ENCODE data around the gene VPS35. TPM values are rescaled to one million over a fixed set of nuclear protein-coding genes. Genes with fewer than 3 reads are reported as not detected.

The VPS35 gene
- total and polyA plus RNA-seq, 2 of the 13 experiments (the other 11 are each of a cell fraction or from before 2014, with no cell fraction given), result 30.7 to 136 TPM

DNA sequence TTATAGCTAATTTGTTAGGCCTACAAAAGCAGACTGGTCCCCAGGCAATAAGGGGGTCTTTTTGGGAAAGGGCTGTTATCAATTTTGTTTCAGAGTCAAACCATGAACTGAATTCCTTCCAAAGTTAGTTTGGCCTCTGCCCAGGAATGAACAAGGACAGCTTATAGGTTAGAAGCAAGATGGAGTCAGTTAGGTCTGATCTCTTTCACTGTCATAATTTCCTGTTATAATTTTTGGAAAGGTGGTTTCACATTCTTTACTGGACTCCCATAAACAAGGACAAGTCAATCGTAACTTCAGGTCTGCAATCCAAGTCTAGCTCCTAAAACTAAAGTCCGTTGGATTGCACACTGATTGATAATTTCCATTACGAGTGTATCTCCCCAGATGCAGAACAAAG lies 37.7 kb downstream of the VPS35 start:
- 68% methylated on average over 3 of the region's 3 CpGs for WGBS (ENCODE audit: low lambda C conversion rate)
- no peak for DNase-seq (ENCODE audit: low spot score)
- H3K9me3 ChIP-seq (ENCODE audit: low read length), result no peaks in the 10 kb centered on the region
- TF ChIP-seq ESRRA (CRISPR knock-in tag; IDR thresholded peaks at IDR 0.05; ENCODE audit: low read depth) (no peak), ZNF136 (CRISPR knock-in tag; IDR thresholded peaks at IDR 0.05; ENCODE audit: low read depth) (no peak), ELF4 (CRISPR knock-in tag; IDR thresholded peaks at IDR 0.05; ENCODE audit: borderline replicate concordance) (no peak), FOXC1 (CRISPR knock-in tag; IDR thresholded peaks at IDR 0.05; ENCODE audit: borderline replicate concordance) (no peak), ZHX2 (IDR thresholded peaks at IDR 0.05; ENCODE audit: low read depth) (no peak), ZHX2 (CRISPR knock-in tag; IDR thresholded peaks at IDR 0.05; ENCODE audit: borderline replicate concordance) (no peak), ONECUT2 (CRISPR knock-in tag; IDR thresholded peaks at IDR 0.05) (no peak), STAG1 (CRISPR knock-in tag; IDR thresholded peaks at IDR 0.05) (no peak), SNAPC5 (CRISPR knock-in tag; IDR thresholded peaks at IDR 0.05; ENCODE audit: borderline replicate concordance) (no peak), ZMYM3 (CRISPR knock-in tag; IDR thresholded peaks at IDR 0.05) (no peak), FOXK2 (IDR thresholded peaks at IDR 0.05) (no peak), MAFG (CRISPR knock-in tag; IDR thresholded peaks at IDR 0.05) (no peak)
- CTCF ChIA-PET (ENCODE audit: low intra/inter-chr PET ratio, low total read pairs), result no interaction called here
- 0 out of 5 replicates have a peak, but pooled peaks cover 0 to 1% of the 10 kb centered on the region in 2 experiments for H3K27me3 ChIP-seq (ENCODE audit: control insufficient read depth in 1 of 2, insufficient read depth in 2 of 2, low read length in 2 of 2)
- in situ Hi-C loops (cut with HindIII; ENCODE audit: extremely low pct_ligation_motif_present, low pct_unique_long_range_greater_than_20kb), result no loop called here
- H4K20me1 ChIP-seq (ENCODE audit: insufficient read depth, low read length), result no peaks in the 10 kb centered on the region
- no peaks in the 10 kb centered on the region for H3K79me2 ChIP-seq (ENCODE audit: insufficient read depth, low read length)
- no TSS peak for BruUV-seq (replicated peaks)
- POLR2A ChIA-PET, result no interaction called here
- H3K4me3 ChIP-seq (replicated peaks in 1 of 3; ENCODE audit: insufficient read depth in 1 of 3, low read depth in 2 of 3, low read length in 3 of 3), result no peak overlapping the region
- no peak for FAIRE-seq
- no peak overlapping the region for H3K4me2 ChIP-seq (ENCODE audit: low read depth, low read length)
- H3K9ac ChIP-seq (ENCODE audit: insufficient read depth, low read depth, low read length), result no peak overlapping the region
- intact Hi-C loops (cut with micrococcal nuclease; ENCODE audit: unreplicated experiment), result no loop called here
- no peak for ATAC-seq
- no peaks in the 10 kb centered on the region for H3K36me3 ChIP-seq (replicated peaks in 1 of 2; ENCODE audit: control insufficient read depth in 1 of 2, insufficient read depth in 2 of 2, low read length in 2 of 2)
- H2AFZ ChIP-seq (ENCODE audit: low read length), result no peak overlapping the region
- H3K4me1 ChIP-seq (ENCODE audit: insufficient read depth, low read length), result peaks cover 25% of the 10 kb centered on the region
- H3K27ac ChIP-seq (ENCODE audit: extremely low read length, insufficient read depth, low read length), result no peak overlapping the region
